ENCODE measurements around the gene OSBPL10.

Gene OSBPL10

GRCh38 chr3:31847760-31848159 lies 133.3 kb downstream of the OSBPL10 start:
- DNase-seq (ENCODE audit: low read depth, low spot score) = no peak
- POLR2A ChIA-PET = no interaction called here
- CTCF ChIA-PET = no interaction called here
- no peak overlapping the region for H3K4me3 ChIP-seq (ENCODE audit: low read depth, low read length)
- no peak for TF ChIP-seq CTCF (IDR thresholded peaks at IDR 0.05; ENCODE audit: insufficient read depth, low read length, missing control alignments)

- DNase-seq (ENCODE audit: low read depth, low spot score) = no peak
- H3K4me3 ChIP-seq (ENCODE audit: low read depth, low read length) = no peak overlapping the region
- TF ChIP-seq CTCF (IDR thresholded peaks at IDR 0.05; ENCODE audit: insufficient read depth, low read length, missing control alignments) = no peak
- ChIA-PET CTCF (interaction anchor here (1.0 to 1.2 kb wide), 2 partner anchors 20 to 303 kb away, joined by 3 read pairs; no protein-coding TSS in a partner anchor), POLR2A (no interaction called here)
Measured at GRCh38 chr3:31841515-31841914, 139.5 kb downstream of the OSBPL10 start.

DNA sequence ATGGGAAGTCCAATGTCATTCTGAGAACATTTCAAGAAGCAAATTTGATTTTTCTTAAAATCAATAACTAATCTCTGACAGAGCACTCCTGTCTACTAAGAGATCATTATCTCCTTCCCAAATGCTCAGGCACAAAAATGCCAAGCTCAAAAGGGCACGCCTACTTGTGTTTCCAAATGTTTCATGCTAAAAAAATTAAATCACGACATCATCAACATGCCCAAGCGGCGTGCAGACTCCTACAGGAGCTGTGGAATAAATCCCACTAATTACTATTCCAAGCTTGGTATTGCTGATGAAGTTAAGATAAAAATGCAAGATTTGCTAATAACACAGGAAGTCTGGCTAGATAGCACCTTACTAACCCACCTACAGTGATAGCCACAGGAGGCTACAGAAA lies 140.8 kb downstream of the OSBPL10 start:
- no peak overlapping the region for H3K4me3 ChIP-seq (ENCODE audit: low read depth, low read length)
- CTCF ChIA-PET = no interaction called here
- no peak for DNase-seq (ENCODE audit: low read depth, low spot score)
- POLR2A ChIA-PET = no interaction called here
- no peak for TF ChIP-seq CTCF (IDR thresholded peaks at IDR 0.05; ENCODE audit: insufficient read depth, low read length, missing control alignments)

DNA sequence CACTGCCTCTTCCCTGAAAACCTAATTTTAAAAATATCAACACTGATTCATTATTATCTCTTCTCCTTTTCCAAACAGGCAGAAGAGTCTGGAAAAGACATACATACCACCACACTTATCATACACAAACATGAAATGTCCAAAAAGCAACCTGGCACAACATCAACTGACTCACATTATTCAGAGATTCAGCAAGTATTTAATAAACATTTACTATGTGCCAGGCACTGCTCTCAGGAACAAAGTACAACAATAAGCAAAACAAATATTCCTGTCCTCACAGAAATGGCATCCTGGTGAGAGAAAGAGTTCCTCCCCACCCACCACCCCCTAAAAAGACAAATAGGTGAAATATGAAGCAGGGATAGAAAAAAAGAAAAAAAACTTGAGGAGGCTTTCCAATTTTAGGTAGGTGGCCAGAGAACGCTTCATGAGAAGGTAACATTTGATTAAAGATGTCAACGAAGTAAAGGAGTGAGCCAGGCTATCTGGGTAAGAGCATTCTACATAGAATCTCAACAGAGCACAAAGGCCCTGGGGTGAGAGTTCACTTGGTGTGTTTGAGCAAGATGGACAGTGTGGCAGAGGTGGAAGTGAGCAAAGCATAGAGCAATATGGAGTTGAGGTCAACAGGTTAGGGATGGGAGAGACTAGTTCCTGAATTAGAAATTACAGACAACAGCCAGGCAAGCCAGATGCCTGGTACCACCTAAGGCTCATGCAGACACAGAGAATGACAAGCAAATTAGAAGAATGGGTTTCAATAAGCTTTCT lies 141.7 kb downstream of the OSBPL10 start:
- H3K4me3 ChIP-seq (ENCODE audit: low read depth, low read length) = no peak overlapping the region
- no peak for DNase-seq (ENCODE audit: low read depth, low spot score)
- ChIA-PET CTCF (no interaction called here), POLR2A (no interaction called here)
- TF ChIP-seq CTCF (IDR thresholded peaks at IDR 0.05; ENCODE audit: insufficient read depth, low read length, missing control alignments) = no peak

DNA sequence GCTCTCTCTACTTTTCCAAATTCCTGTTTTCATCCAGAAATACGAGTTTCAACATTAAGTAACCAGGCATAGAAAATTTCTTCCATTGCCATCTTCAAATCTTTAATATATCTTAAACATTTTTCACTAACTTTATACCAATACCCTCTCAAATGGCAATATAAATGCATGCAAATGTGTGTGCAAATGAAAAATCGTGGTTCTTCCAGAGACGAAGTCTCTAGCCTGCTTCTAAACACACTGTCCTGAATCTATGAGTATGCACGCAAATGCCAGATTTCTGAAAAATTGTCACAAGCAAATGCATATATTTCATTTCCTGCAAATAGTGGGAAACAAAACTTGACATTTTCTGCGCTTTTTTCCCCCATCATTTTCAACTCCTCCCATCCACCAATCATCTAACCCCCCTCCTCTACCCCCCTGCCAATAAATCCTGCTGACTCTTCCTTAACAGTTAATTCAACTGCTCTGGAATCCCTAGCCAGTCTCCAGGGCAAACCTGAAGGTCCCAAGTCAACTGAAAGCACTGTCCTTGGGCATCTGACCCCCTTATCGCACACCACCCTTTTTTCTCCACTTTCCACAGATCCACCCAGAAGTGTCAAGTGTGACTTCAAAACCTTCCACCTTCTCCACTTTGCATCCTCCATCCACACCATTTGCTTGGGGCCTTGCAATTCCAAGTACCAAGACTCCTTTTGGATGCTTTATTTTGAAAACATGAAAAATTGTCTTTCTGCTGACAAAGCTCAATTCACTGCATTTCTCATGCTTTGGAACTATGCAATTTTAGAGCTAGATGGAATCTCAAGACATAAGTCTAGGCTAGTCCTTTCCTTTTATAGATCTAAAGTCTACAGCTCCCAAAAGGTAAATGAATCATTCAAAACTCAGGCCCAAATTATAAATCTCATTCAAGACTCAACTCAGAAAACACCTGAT lies 144.7 kb downstream of the OSBPL10 start:
- POLR2A ChIA-PET = no interaction called here
- no peak for DNase-seq (ENCODE audit: low read depth, low spot score)
- TF ChIP-seq CTCF (IDR thresholded peaks at IDR 0.05; ENCODE audit: insufficient read depth, low read length, missing control alignments) = no peak
- CTCF ChIA-PET = no interaction called here
- no peak overlapping the region for H3K4me3 ChIP-seq (ENCODE audit: low read depth, low read length)
